ENCODE data around the gene BBLN. TPM values are rescaled to one million over a fixed set of nuclear protein-coding genes. Genes with fewer than 3 reads are reported as not detected.

Gene BBLN
- polyA plus RNA-seq, 4 donors, result 33.1 to 111 (median 64.6) TPM

GRCh38 chr9:128168731-128169308, 8.8 kb downstream of the BBLN start:
- WGBS, 3 donors, result 88 to 92% (median 90%) methylated on average over 8 of the region's 8 CpGs
- DNase-seq (no peak), FAIRE-seq (no peak)
- no peak overlapping the region for H3K27ac ChIP-seq (ENCODE audit: low read depth in 1 of 3, low read length in 2 of 3)
- no peak overlapping the region for H3K4me3 ChIP-seq (ENCODE audit: low read depth in 1 of 3, low read length in 3 of 3)
- no peaks in the 10 kb centered on the region for H3K4me1 ChIP-seq (ENCODE audit: control insufficient read depth in 3 of 3, insufficient read depth in 2 of 3, low read depth in 1 of 3, low read length in 2 of 3)
- no peaks in the 10 kb centered on the region for H3K9me3 ChIP-seq (ENCODE audit: control insufficient read depth in 2 of 2, insufficient read depth in 1 of 2, low read depth in 1 of 2, low read length in 1 of 2)
- no peaks in the 10 kb centered on the region for H3K27me3 ChIP-seq (ENCODE audit: control insufficient read depth in 3 of 3, insufficient read depth in 3 of 3, low read length in 3 of 3)
- H3K36me3 ChIP-seq (ENCODE audit: control insufficient read depth in 3 of 3, insufficient read depth in 2 of 3, low read depth in 1 of 3, low read length in 3 of 3), result peaks cover 12 to 83% (median 17%) of the 10 kb centered on the region in 3 donors

GRCh38 chr9:128169492-128169891, 9.4 kb downstream of the BBLN start:
- Histone ChIP-seq H3K27ac (ENCODE audit: low read depth in 1 of 3, low read length in 2 of 3) (no peak overlapping the region), H3K36me3 (ENCODE audit: control insufficient read depth in 3 of 3, insufficient read depth in 2 of 3, low read depth in 1 of 3, low read length in 3 of 3) (peaks cover 12 to 83% (median 19%) of the 10 kb centered on the region in 3 donors), H3K9me3 (ENCODE audit: control insufficient read depth in 2 of 2, insufficient read depth in 1 of 2, low read depth in 1 of 2, low read length in 1 of 2) (no peaks in the 10 kb centered on the region), H3K27me3 (ENCODE audit: control insufficient read depth in 3 of 3, insufficient read depth in 3 of 3, low read length in 3 of 3) (no peaks in the 10 kb centered on the region), H3K4me3 (ENCODE audit: low read depth in 1 of 3, low read length in 3 of 3) (no peak overlapping the region), H3K4me1 (ENCODE audit: control insufficient read depth in 3 of 3, insufficient read depth in 2 of 3, low read depth in 1 of 3, low read length in 2 of 3) (no peaks in the 10 kb centered on the region)
- 87 to 94% (median 94%) methylated on average over 8 of the region's 8 CpGs for WGBS, 3 donors
- FAIRE-seq, result no peak
- no peak for DNase-seq

GRCh38 chr9:128169925-128170324, 9.9 kb downstream of the BBLN start:
- H3K36me3 ChIP-seq (ENCODE audit: control insufficient read depth in 3 of 3, insufficient read depth in 2 of 3, low read depth in 1 of 3, low read length in 3 of 3), result peaks cover 14 to 82% (median 19%) of the 10 kb centered on the region in 3 donors

GRCh38 chr9:128174062-128174461, 14.0 kb downstream of the BBLN start:
- Histone ChIP-seq H3K4me1 (ENCODE audit: control insufficient read depth in 3 of 3, insufficient read depth in 2 of 3, low read depth in 1 of 3, low read length in 2 of 3) (no peaks in the 10 kb centered on the region), H3K4me3 (ENCODE audit: low read depth in 1 of 3, low read length in 3 of 3) (no peak overlapping the region), H3K36me3 (ENCODE audit: control insufficient read depth in 3 of 3, insufficient read depth in 2 of 3, low read depth in 1 of 3, low read length in 3 of 3) (peaks cover 18 to 80% (median 27%) of the 10 kb centered on the region in 3 donors), H3K27me3 (ENCODE audit: control insufficient read depth in 3 of 3, insufficient read depth in 3 of 3, low read length in 3 of 3) (no peaks in the 10 kb centered on the region), H3K27ac (ENCODE audit: low read depth in 1 of 3, low read length in 2 of 3) (no peak overlapping the region), H3K9me3 (ENCODE audit: control insufficient read depth in 2 of 2, insufficient read depth in 1 of 2, low read depth in 1 of 2, low read length in 1 of 2) (peaks cover 0 to 4% of the 10 kb centered on the region in 2 donors)
- 74 to 83% (median 81%) methylated on average over 4 of the region's 4 CpGs for whole genome bisulfite sequencing, 3 donors
- FAIRE-seq, result no peak
- DNase-seq, result no peak

More at GRCh38 chr9:128169925-128170324, 9.9 kb downstream of the BBLN start:
- Histone ChIP-seq H3K4me1 (ENCODE audit: control insufficient read depth in 3 of 3, insufficient read depth in 2 of 3, low read depth in 1 of 3, low read length in 2 of 3) (no peaks in the 10 kb centered on the region), H3K9me3 (ENCODE audit: control insufficient read depth in 2 of 2, insufficient read depth in 1 of 2, low read depth in 1 of 2, low read length in 1 of 2) (no peaks in the 10 kb centered on the region), H3K4me3 (ENCODE audit: low read depth in 1 of 3, low read length in 3 of 3) (no peak overlapping the region), H3K27ac (ENCODE audit: low read depth in 1 of 3, low read length in 2 of 3) (no peak overlapping the region), H3K27me3 (ENCODE audit: control insufficient read depth in 3 of 3, insufficient read depth in 3 of 3, low read length in 3 of 3) (no peaks in the 10 kb centered on the region)
- WGBS, 3 donors, result 94 to 96% (median 95%) methylated on average over 8 of the region's 8 CpGs
- no peak for FAIRE-seq
- DNase-seq, result no peak

- H3K27me3 ChIP-seq (ENCODE audit: control insufficient read depth in 3 of 3, insufficient read depth in 3 of 3, low read length in 3 of 3), result no peaks in the 10 kb centered on the region
- FAIRE-seq (no peak), DNase-seq (no peak)
- no peak overlapping the region for H3K4me3 ChIP-seq (ENCODE audit: low read depth in 1 of 3, low read length in 3 of 3)
- peaks cover 14 to 81% (median 25%) of the 10 kb centered on the region in 3 donors for H3K36me3 ChIP-seq (ENCODE audit: control insufficient read depth in 3 of 3, insufficient read depth in 2 of 3, low read depth in 1 of 3, low read length in 3 of 3)
- 77 to 81% (median 78%) methylated on average over 8 of the region's 8 CpGs for WGBS, 3 donors
- peaks cover 0 to 7% of the 10 kb centered on the region in 2 donors for H3K9me3 ChIP-seq (ENCODE audit: control insufficient read depth in 2 of 2, insufficient read depth in 1 of 2, low read depth in 1 of 2, low read length in 1 of 2)
- H3K27ac ChIP-seq (ENCODE audit: low read depth in 1 of 3, low read length in 2 of 3), result peak overlapping the region in 1 of 3 donors; percentile 40
- no peaks in the 10 kb centered on the region for H3K4me1 ChIP-seq (ENCODE audit: control insufficient read depth in 3 of 3, insufficient read depth in 2 of 3, low read depth in 1 of 3, low read length in 2 of 3)
Measured at GRCh38 chr9:128175102-128175563, 15.1 kb downstream of the BBLN start.

GRCh38 chr9:128175726-128176125, 15.7 kb downstream of the BBLN start:
- no peaks in the 10 kb centered on the region for H3K27me3 ChIP-seq (ENCODE audit: control insufficient read depth in 3 of 3, insufficient read depth in 3 of 3, low read length in 3 of 3)
- H3K27ac ChIP-seq (ENCODE audit: low read depth in 1 of 3, low read length in 2 of 3), result peak overlapping the region in 1 of 3 donors; percentile 43
- no peak overlapping the region for H3K4me3 ChIP-seq (ENCODE audit: low read depth in 1 of 3, low read length in 3 of 3)
- no peak for FAIRE-seq
- H3K36me3 ChIP-seq (ENCODE audit: control insufficient read depth in 3 of 3, insufficient read depth in 2 of 3, low read depth in 1 of 3, low read length in 3 of 3), result peaks cover 20 to 83% (median 30%) of the 10 kb centered on the region in 3 donors
- WGBS, 3 donors, result 91 to 96% (median 92%) methylated on average over 2 of the region's 2 CpGs
- H3K4me1 ChIP-seq (ENCODE audit: control insufficient read depth in 3 of 3, insufficient read depth in 2 of 3, low read depth in 1 of 3, low read length in 2 of 3), result no peaks in the 10 kb centered on the region
- peaks cover 0 to 7% of the 10 kb centered on the region in 2 donors for H3K9me3 ChIP-seq (ENCODE audit: control insufficient read depth in 2 of 2, insufficient read depth in 1 of 2, low read depth in 1 of 2, low read length in 1 of 2)
- no peak for DNase-seq

- 97 to 100% (median 97%) methylated on average over 11 of the region's 11 CpGs for WGBS, 3 donors
- DNase-seq (no peak), FAIRE-seq (no peak)
- H3K4me1 ChIP-seq (ENCODE audit: control insufficient read depth in 3 of 3, insufficient read depth in 2 of 3, low read depth in 1 of 3, low read length in 2 of 3), result no peaks in the 10 kb centered on the region
- H3K4me3 ChIP-seq (ENCODE audit: low read depth in 1 of 3, low read length in 3 of 3), result no peak overlapping the region
- H3K9me3 ChIP-seq (ENCODE audit: control insufficient read depth in 2 of 2, insufficient read depth in 1 of 2, low read depth in 1 of 2, low read length in 1 of 2), result peaks cover 0 to 7% of the 10 kb centered on the region in 2 donors
- no peak overlapping the region for H3K27ac ChIP-seq (ENCODE audit: low read depth in 1 of 3, low read length in 2 of 3)
- H3K36me3 ChIP-seq (ENCODE audit: control insufficient read depth in 3 of 3, insufficient read depth in 2 of 3, low read depth in 1 of 3, low read length in 3 of 3), result peaks cover 20 to 87% (median 30%) of the 10 kb centered on the region in 3 donors
- no peaks in the 10 kb centered on the region for H3K27me3 ChIP-seq (ENCODE audit: control insufficient read depth in 3 of 3, insufficient read depth in 3 of 3, low read length in 3 of 3)
Measured at GRCh38 chr9:128178806-128179431, 18.9 kb downstream of the BBLN start.

GRCh38 chr9:128180001-128180400, 19.9 kb downstream of the BBLN start:
- WGBS, 3 donors, result 96 to 99% (median 98%) methylated on average over 8 of the region's 8 CpGs
- Histone ChIP-seq H3K27me3 (ENCODE audit: control insufficient read depth in 3 of 3, insufficient read depth in 3 of 3, low read length in 3 of 3) (no peaks in the 10 kb centered on the region), H3K36me3 (ENCODE audit: control insufficient read depth in 3 of 3, insufficient read depth in 2 of 3, low read depth in 1 of 3, low read length in 3 of 3) (peaks cover 18 to 85% (median 29%) of the 10 kb centered on the region in 3 donors), H3K9me3 (ENCODE audit: control insufficient read depth in 2 of 2, insufficient read depth in 1 of 2, low read depth in 1 of 2, low read length in 1 of 2) (peaks cover 0 to 7% of the 10 kb centered on the region in 2 donors), H3K27ac (ENCODE audit: low read depth in 1 of 3, low read length in 2 of 3) (no peak overlapping the region), H3K4me3 (ENCODE audit: low read depth in 1 of 3, low read length in 3 of 3) (no peak overlapping the region), H3K4me1 (ENCODE audit: control insufficient read depth in 3 of 3, insufficient read depth in 2 of 3, low read depth in 1 of 3, low read length in 2 of 3) (no peaks in the 10 kb centered on the region)
- DNase-seq (no peak), FAIRE-seq (no peak)
